H1 (cell line): ENCODE results near the gene FAM50A.
A peak's percentile ranks its signal among the peaks of the same experiment; 100 is the strongest.

Experiments
- CBX5 ChIP-seq: fragments of 300-800, 300-1000 bp; sonication (generic); IDR thresholded peaks from 2 replicates; pipeline ENCODE4 v1.7.1; 2016; ENCODE audit warnings: antibody characterized with exemption, low read length, low read depth
- EGR1 ChIP-seq: IDR thresholded peaks from 2 replicates; pipeline ENCODE4 v1.6.1; 2011; ENCODE audit warnings: low read depth, low read length, borderline replicate concordance
- EP300 ChIP-seq, 2 experiments: IDR thresholded peaks; 1 replicate in 1 of 2; 2 replicates in 1 of 2; pipeline ENCODE4 v1.6.1; 2011 to 2012; ENCODE audit warnings: low read depth in 2 of 2, low read length in 2 of 2, mild to moderate bottlenecking in 2 of 2, borderline replicate concordance in 1 of 2, inconsistent platforms in 1 of 2, moderate library complexity in 1 of 2
- GABPA ChIP-seq: IDR thresholded peaks from 2 replicates; pipeline ENCODE4 v1.6.1; 2011; ENCODE audit warnings: mild to moderate bottlenecking, low read length, moderate library complexity, borderline replicate concordance; ENCODE audit not compliant: insufficient read depth
- POLR2A ChIP-seq, 2 experiments: IDR thresholded peaks; 1 replicate in 1 of 2; 2 replicates in 1 of 2; pipeline ENCODE4 v1.6.1; 2011; ENCODE audit warnings: low read depth in 2 of 2, low read length in 2 of 2, mild to moderate bottlenecking in 2 of 2; ENCODE audit errors: control extremely low read depth in 1 of 2
- POLR2AphosphoS5 ChIP-seq: IDR thresholded peaks from 2 replicates; pipeline ENCODE4 v1.6.1; 2011; ENCODE audit warnings: low read depth, low read length
- SIN3A ChIP-seq, 2 experiments: IDR thresholded peaks in 1 of 2; conservative IDR thresholded peaks in 1 of 2; 2 replicates each; pipeline ENCODE4 v1.6.1; 2011 to 2012; ENCODE audit warnings: low read length in 2 of 2, improper control_type of control experiment in 1 of 2, low read depth in 1 of 2, mild to moderate bottlenecking in 1 of 2
- SIX5 ChIP-seq: IDR thresholded peaks from 2 replicates; pipeline ENCODE4 v1.6.1; 2011; ENCODE audit warnings: mild to moderate bottlenecking, low read depth, low read length
- TCF12 ChIP-seq: IDR thresholded peaks from 2 replicates; pipeline ENCODE4 v1.6.1; 2011; ENCODE audit warnings: low read depth, mild to moderate bottlenecking, low read length
- TEAD4 ChIP-seq: IDR thresholded peaks from 2 replicates; pipeline ENCODE4 v1.6.1; 2012; ENCODE audit warnings: low read depth, low read length, inconsistent platforms, mixed read lengths
- TF ChIP-seq, protein P1 (sequence below), 3 experiments: IDR thresholded peaks; 1 replicate in 2 of 3; 2 replicates in 1 of 3; pipeline versions ENCODE4 v1.5.1 to v1.6.1; 2011; ENCODE audit warnings: low read length in 3 of 3, mild to moderate bottlenecking in 3 of 3, inconsistent platforms in 2 of 3, low read depth in 1 of 3, moderate library complexity in 1 of 3; ENCODE audit not compliant: insufficient read depth in 1 of 3; ENCODE audit errors: control extremely low read depth in 1 of 3
- TF ChIP-seq, protein P2 (sequence below): IDR thresholded peaks from 2 replicates; pipeline ENCODE4 v1.6.1; 2012; ENCODE audit warnings: inconsistent platforms
- TF ChIP-seq, protein P3 (sequence below): IDR thresholded peaks from 2 replicates; pipeline ENCODE4 v1.6.1; 2011; ENCODE audit warnings: low read length, improper control_type of control experiment

DNA sequence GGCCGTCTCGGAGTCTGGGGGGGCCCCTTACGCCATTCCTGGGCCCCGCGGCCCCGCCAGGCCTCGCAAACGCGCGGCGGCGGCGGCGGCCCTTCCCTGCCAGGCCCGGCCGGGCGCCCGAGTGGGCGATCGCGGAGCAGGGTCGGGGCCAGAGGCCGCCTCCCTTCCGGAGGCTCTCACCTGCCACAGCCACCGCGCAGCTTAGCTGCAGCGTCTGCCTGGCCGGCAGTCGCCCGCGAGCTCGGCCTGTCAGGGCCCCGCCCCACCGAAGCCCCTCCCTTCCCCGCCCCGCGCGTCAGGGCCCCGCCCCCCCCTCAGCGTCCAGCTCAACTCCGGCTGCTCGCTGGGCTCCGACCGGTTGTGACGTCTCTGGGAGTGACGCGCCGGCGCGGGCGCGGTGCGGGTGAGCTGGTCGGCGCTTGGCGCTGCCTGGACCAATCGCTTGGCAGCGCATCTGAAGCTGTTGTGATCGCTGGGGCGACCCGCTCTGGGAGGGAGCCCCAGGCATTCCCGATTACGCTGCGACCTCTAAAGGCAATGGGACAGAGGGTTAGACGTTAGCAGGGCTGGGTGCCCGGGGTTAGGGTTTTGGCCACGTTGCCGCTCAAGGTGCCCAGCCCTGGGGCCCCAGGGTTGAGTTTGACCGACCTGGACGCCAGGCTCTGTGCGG is 46.6 kb downstream of the FAM50A start, which contains the start of gene SLC10A3:
- TF ChIP-seq SIX5 (no peak), EGR1 (no peak), TCF12 (no peak), SIN3A (conservative IDR thresholded peaks at IDR 0.05 in 1 of 2, IDR thresholded peaks at IDR 0.05 in 1 of 2; ENCODE audit: low read depth in 1 of 2, low read length in 2 of 2) (no peak), TEAD4 (no peak), EP300 (IDR thresholded peaks at IDR 0.05; ENCODE audit: borderline replicate concordance in 1 of 2, low read depth in 2 of 2, low read length in 2 of 2) (no peak), POLR2AphosphoS5 (peak; percentile 50), CBX5 (no peak), POLR2A (IDR thresholded peaks at IDR 0.05; ENCODE audit: control extremely low read depth in 1 of 2, low read depth in 2 of 2, low read length in 2 of 2) (peak in 1 of 2 experiments; percentile 54; a peak in 2 of 3 replicates), GABPA (no peak)
- TF ChIP-seq, protein P1, sequence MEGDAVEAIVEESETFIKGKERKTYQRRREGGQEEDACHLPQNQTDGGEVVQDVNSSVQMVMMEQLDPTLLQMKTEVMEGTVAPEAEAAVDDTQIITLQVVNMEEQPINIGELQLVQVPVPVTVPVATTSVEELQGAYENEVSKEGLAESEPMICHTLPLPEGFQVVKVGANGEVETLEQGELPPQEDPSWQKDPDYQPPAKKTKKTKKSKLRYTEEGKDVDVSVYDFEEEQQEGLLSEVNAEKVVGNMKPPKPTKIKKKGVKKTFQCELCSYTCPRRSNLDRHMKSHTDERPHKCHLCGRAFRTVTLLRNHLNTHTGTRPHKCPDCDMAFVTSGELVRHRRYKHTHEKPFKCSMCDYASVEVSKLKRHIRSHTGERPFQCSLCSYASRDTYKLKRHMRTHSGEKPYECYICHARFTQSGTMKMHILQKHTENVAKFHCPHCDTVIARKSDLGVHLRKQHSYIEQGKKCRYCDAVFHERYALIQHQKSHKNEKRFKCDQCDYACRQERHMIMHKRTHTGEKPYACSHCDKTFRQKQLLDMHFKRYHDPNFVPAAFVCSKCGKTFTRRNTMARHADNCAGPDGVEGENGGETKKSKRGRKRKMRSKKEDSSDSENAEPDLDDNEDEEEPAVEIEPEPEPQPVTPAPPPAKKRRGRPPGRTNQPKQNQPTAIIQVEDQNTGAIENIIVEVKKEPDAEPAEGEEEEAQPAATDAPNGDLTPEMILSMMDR (IDR thresholded peaks at IDR 0.05; ENCODE audit: control extremely low read depth in 1 of 3, insufficient read depth in 1 of 3, low read depth in 1 of 3, low read length in 3 of 3), result no peak
- TF ChIP-seq, protein P2, sequence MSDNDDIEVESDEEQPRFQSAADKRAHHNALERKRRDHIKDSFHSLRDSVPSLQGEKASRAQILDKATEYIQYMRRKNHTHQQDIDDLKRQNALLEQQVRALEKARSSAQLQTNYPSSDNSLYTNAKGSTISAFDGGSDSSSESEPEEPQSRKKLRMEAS, result no peak
- TF ChIP-seq, protein P3, sequence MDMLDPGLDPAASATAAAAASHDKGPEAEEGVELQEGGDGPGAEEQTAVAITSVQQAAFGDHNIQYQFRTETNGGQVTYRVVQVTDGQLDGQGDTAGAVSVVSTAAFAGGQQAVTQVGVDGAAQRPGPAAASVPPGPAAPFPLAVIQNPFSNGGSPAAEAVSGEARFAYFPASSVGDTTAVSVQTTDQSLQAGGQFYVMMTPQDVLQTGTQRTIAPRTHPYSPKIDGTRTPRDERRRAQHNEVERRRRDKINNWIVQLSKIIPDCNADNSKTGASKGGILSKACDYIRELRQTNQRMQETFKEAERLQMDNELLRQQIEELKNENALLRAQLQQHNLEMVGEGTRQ, result no peak
